ENCODE results near the gene KLF6.
"Not testable (repeated sequence)": the region's sequence is repeated elsewhere in the genome, so short reads cannot be mapped to it uniquely, and the experiment has no call there.

KLF6 gene

GRCh38 chr10:3746634-3747033 is 38.4 kb downstream of the KLF6 start:
- DNase-seq (ENCODE audit: insufficient read length, low spot score) (no peak), FAIRE-seq (no peak)
- no peak for TF ChIP-seq POU2F2 (IDR thresholded peaks at IDR 0.05; ENCODE audit: low read depth, low read length)
- TF ChIP-seq PAX5 (IDR thresholded peaks at IDR 0.05; ENCODE audit: insufficient read depth, low read length, severe bottlenecking): no peak
- TF ChIP-seq POLR2AphosphoS5 (IDR thresholded peaks at IDR 0.05; ENCODE audit: low read depth, low read length): no peak
- TF ChIP-seq SPI1 (IDR thresholded peaks at IDR 0.05; ENCODE audit: low read depth, low read length): no peak
- TF ChIP-seq TAF1 (IDR thresholded peaks at IDR 0.05; ENCODE audit: low read depth, low read length): no peak
- TF ChIP-seq POLR2A (IDR thresholded peaks at IDR 0.05; ENCODE audit: low read depth, low read length): no peak

- DNase-seq (ENCODE audit: insufficient read length, low spot score) (no peak), FAIRE-seq (no peak)
- TF ChIP-seq PAX5 (IDR thresholded peaks at IDR 0.05; ENCODE audit: insufficient read depth, low read length, severe bottlenecking) (no peak), POU2F2 (IDR thresholded peaks at IDR 0.05; ENCODE audit: low read depth, low read length) (no peak), POLR2A (IDR thresholded peaks at IDR 0.05; ENCODE audit: low read depth, low read length) (no peak), POLR2AphosphoS5 (IDR thresholded peaks at IDR 0.05; ENCODE audit: low read depth, low read length) (no peak), TAF1 (IDR thresholded peaks at IDR 0.05; ENCODE audit: low read depth, low read length) (no peak), SPI1 (IDR thresholded peaks at IDR 0.05; ENCODE audit: low read depth, low read length) (no peak)
Measured at GRCh38 chr10:3745521-3745920, 39.5 kb downstream of the KLF6 start.

GRCh38 chr10:3741688-3742461 is 43.1 kb downstream of the KLF6 start:
- FAIRE-seq (peak; percentile 20), DNase-seq (ENCODE audit: insufficient read length, low spot score) (no peak)
- TF ChIP-seq POLR2A (IDR thresholded peaks at IDR 0.05; ENCODE audit: low read depth, low read length) (no peak), POLR2AphosphoS5 (IDR thresholded peaks at IDR 0.05; ENCODE audit: low read depth, low read length) (no peak), POU2F2 (IDR thresholded peaks at IDR 0.05; ENCODE audit: low read depth, low read length) (no peak), TAF1 (IDR thresholded peaks at IDR 0.05; ENCODE audit: low read depth, low read length) (no peak), SPI1 (IDR thresholded peaks at IDR 0.05; ENCODE audit: low read depth, low read length) (no peak), PAX5 (IDR thresholded peaks at IDR 0.05; ENCODE audit: insufficient read depth, low read length, severe bottlenecking) (no peak)

- FAIRE-seq: peak; percentile 62
- TF ChIP-seq TAF1 (IDR thresholded peaks at IDR 0.05; ENCODE audit: low read depth, low read length) (no peak), POLR2A (IDR thresholded peaks at IDR 0.05; ENCODE audit: low read depth, low read length) (no peak), POLR2AphosphoS5 (IDR thresholded peaks at IDR 0.05; ENCODE audit: low read depth, low read length) (no peak), POU2F2 (IDR thresholded peaks at IDR 0.05; ENCODE audit: low read depth, low read length) (no peak)
- no peak for DNase-seq (ENCODE audit: insufficient read length, low spot score)
Measured at GRCh38 chr10:3740157-3740871, 44.7 kb downstream of the KLF6 start.

GRCh38 chr10:3738855-3739350 is 46.1 kb downstream of the KLF6 start:
- no peak for TF ChIP-seq POLR2A (IDR thresholded peaks at IDR 0.05; ENCODE audit: low read depth, low read length)
- no peak for TF ChIP-seq TAF1 (IDR thresholded peaks at IDR 0.05; ENCODE audit: low read depth, low read length)
- no peak for TF ChIP-seq PAX5 (IDR thresholded peaks at IDR 0.05; ENCODE audit: insufficient read depth, low read length, severe bottlenecking)
- no peak for TF ChIP-seq POLR2AphosphoS5 (IDR thresholded peaks at IDR 0.05; ENCODE audit: low read depth, low read length)
- no peak for TF ChIP-seq SPI1 (IDR thresholded peaks at IDR 0.05; ENCODE audit: low read depth, low read length)
- no peak for TF ChIP-seq POU2F2 (IDR thresholded peaks at IDR 0.05; ENCODE audit: low read depth, low read length)
- FAIRE-seq (no peak), DNase-seq (ENCODE audit: insufficient read length, low spot score) (no peak)

- no peak for FAIRE-seq
- TF ChIP-seq POLR2A (IDR thresholded peaks at IDR 0.05; ENCODE audit: low read depth, low read length) (no peak), POU2F2 (IDR thresholded peaks at IDR 0.05; ENCODE audit: low read depth, low read length) (no peak), TAF1 (IDR thresholded peaks at IDR 0.05; ENCODE audit: low read depth, low read length) (no peak)
- DNase-seq (ENCODE audit: insufficient read length, low spot score): no peak
Measured at GRCh38 chr10:3737864-3738263, 47.1 kb downstream of the KLF6 start.

GRCh38 chr10:3735175-3735574 is 49.8 kb downstream of the KLF6 start:
- FAIRE-seq (no peak), DNase-seq (ENCODE audit: insufficient read length, low spot score) (no peak)
- no peak for TF ChIP-seq TAF1 (IDR thresholded peaks at IDR 0.05; ENCODE audit: low read depth, low read length)
- no peak for TF ChIP-seq PAX5 (IDR thresholded peaks at IDR 0.05; ENCODE audit: insufficient read depth, low read length, severe bottlenecking)
- TF ChIP-seq POLR2AphosphoS5 (IDR thresholded peaks at IDR 0.05; ENCODE audit: low read depth, low read length): no peak
- no peak for TF ChIP-seq POLR2A (IDR thresholded peaks at IDR 0.05; ENCODE audit: low read depth, low read length)
- no peak for TF ChIP-seq SPI1 (IDR thresholded peaks at IDR 0.05; ENCODE audit: low read depth, low read length)
- TF ChIP-seq POU2F2 (IDR thresholded peaks at IDR 0.05; ENCODE audit: low read depth, low read length): no peak

GRCh38 chr10:3734111-3734510 is 50.9 kb downstream of the KLF6 start:
- no peak for TF ChIP-seq PAX5 (IDR thresholded peaks at IDR 0.05; ENCODE audit: insufficient read depth, low read length, severe bottlenecking)
- no peak for TF ChIP-seq TAF1 (IDR thresholded peaks at IDR 0.05; ENCODE audit: low read depth, low read length)
- TF ChIP-seq POLR2AphosphoS5 (IDR thresholded peaks at IDR 0.05; ENCODE audit: low read depth, low read length): no peak
- no peak for TF ChIP-seq POLR2A (IDR thresholded peaks at IDR 0.05; ENCODE audit: low read depth, low read length)
- TF ChIP-seq POU2F2 (IDR thresholded peaks at IDR 0.05; ENCODE audit: low read depth, low read length): no peak
- no peak for TF ChIP-seq SPI1 (IDR thresholded peaks at IDR 0.05; ENCODE audit: low read depth, low read length)
- FAIRE-seq (no peak), DNase-seq (ENCODE audit: insufficient read length, low spot score) (no peak)

- not testable (repeated sequence) for FAIRE-seq; DNase-seq (ENCODE audit: insufficient read length, low spot score)
Measured at GRCh38 chr10:3732183-3732582, 52.8 kb downstream of the KLF6 start.
